Thyroid gland (tissue), 4 donors: ENCODE measurements around the gene APC2. TPM values are rescaled to one million over a fixed set of nuclear protein-coding genes. Genes with fewer than 3 reads are reported as not detected.

Source experiments
- DNase-seq, 2 donors: peaks; one replicate each; pipeline ENCODE4 v3.0.0-alpha.2; 2019
- H3K27ac ChIP-seq, 3 donors: fragments of 200-600 bp; sonication (generic); 1 replicate in 2 of 3; 2 replicates in 1 of 3; pipeline ENCODE4 v1.5.1; 2016 to 2019; ENCODE audit warnings: mild to moderate bottlenecking in 1 of 3, moderate library complexity in 1 of 3
- H3K27me3 ChIP-seq: fragments of 200-600 bp; sonication (generic); one replicate; pipeline ENCODE4 v1.5.1; 2019
- H3K36me3 ChIP-seq, 2 donors: fragments of 200-600 bp; sonication (generic); one replicate each; pipeline ENCODE4 v1.5.1; 2016 to 2019
- H3K4me1 ChIP-seq, 2 donors: fragments of 200-600 bp; sonication (generic); one replicate each; pipeline ENCODE4 v1.5.1; 2017 to 2019
- H3K4me3 ChIP-seq, 3 donors: fragments of 200-600 bp; sonication (generic); replicated peaks in 1 of 3; 1 replicate in 2 of 3; 2 replicates in 1 of 3; pipeline ENCODE4 v1.5.1; 2016; ENCODE audit warnings: mild to moderate bottlenecking in 1 of 3
- H3K9me3 ChIP-seq: fragments of 200-600 bp; sonication (generic); one replicate; pipeline ENCODE4 v1.5.1; 2017
- POLR2A ChIP-seq, 2 donors: fragments of 450-650 bp; IDR thresholded peaks; one replicate each; pipeline ENCODE4 v1.6.1; 2017; ENCODE audit warnings: antibody characterized with exemption in 2 of 2, mild to moderate bottlenecking in 2 of 2, moderate library complexity in 1 of 2
- WGBS, 2 donors: methylation state at CpG; one replicate each; pipeline ENCODE4 v1.1.5; 2017; 5-methylcytosine and 5-hydroxymethylcytosine counted together
- intact Hi-C: fragments of 100-400 bp; cut with DNase I; formaldehyde crosslinking; loops from one replicate; pipeline ENCODE4 v1.15.1; 2023
- total RNA-seq, 4 donors: library from RNA; depleted of rRNA; stranded (reverse); fragments of >200 nt; gene quantifications; one replicate each; pipeline ENCODE4 v1.2.3, GENCODE V29; 2016
- TF ChIP-seq, protein P1 (sequence below), 6 experiments: fragments of 200-600 bp in 3 of 6; fragments of 450-650 bp in 3 of 6; sonication (generic) in 3 of 6; IDR thresholded peaks; one replicate each; pipeline ENCODE4 v1.5.1; 2016 to 2019; ENCODE audit warnings: antibody characterized with exemption in 6 of 6, mild to moderate bottlenecking in 2 of 6, inconsistent platforms in 1 of 6, moderate library complexity in 1 of 6

APC2 gene
- total RNA-seq, 4 donors from 2014 or later, result under 0.01 to 0.20 (median 0.08) TPM; not detected in 1

DNA sequence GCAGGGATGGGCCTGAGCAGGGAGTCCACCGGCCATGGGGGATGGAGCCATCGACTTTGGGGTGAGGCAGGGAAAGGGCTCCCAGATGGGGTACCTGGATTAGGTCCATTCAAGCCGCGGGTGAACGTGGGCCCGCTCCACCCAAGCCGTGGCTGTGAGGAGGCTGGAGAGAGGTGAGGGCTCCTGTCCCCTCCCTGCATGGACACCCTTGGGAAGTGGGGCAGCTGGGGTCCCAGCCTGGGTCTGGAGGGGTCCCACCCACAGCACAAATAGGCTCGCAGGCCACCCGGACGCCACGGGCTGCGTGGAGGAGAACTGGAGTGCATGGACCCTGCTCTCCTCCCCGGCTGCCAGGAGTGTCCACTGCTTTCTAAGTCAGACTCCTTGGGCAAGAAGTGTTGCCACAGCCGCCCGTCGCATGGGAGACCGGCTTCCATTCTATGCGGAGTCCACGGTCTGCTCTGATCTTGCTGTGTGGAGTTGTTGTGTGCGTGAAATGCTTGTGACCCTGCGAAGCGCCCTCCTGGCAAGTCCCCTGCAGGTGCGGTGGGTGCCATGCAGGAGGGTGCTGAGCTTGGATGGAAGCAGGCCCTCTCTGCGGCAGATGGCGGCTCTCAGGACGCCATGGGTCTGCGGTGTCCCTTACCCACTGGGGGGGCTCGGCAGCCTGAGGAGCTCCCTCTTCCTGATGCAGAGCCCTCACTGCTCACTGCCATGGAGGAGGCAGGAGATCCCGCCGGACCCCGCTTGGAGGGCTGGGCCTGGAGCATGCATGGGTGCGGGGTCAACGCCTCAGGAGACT is 40.5 kb upstream of the APC2 start:
- intact Hi-C loops, result loop anchor here (5.0 kb wide), 1 partner anchor 132 kb away; the partner anchor contains the start of gene FAM174C
- H3K9me3 ChIP-seq, result no peaks in the 10 kb centered on the region
- WGBS, 2 donors, result 51 to 62% methylated on average over 13 to 22 of the region's 33 CpGs
- no peak for DNase-seq
- no peaks in the 10 kb centered on the region for H3K36me3 ChIP-seq
- H3K27ac ChIP-seq, result peak overlapping the region; percentile 91 to 94 (median 93)
- H3K4me1 ChIP-seq, result peaks cover 29 to 47% of the 10 kb centered on the region in 2 donors
- no peaks in the 10 kb centered on the region for H3K27me3 ChIP-seq
- H3K4me3 ChIP-seq, result peak overlapping the region; percentile 73 to 99 (median 97)
- TF ChIP-seq, protein P1, sequence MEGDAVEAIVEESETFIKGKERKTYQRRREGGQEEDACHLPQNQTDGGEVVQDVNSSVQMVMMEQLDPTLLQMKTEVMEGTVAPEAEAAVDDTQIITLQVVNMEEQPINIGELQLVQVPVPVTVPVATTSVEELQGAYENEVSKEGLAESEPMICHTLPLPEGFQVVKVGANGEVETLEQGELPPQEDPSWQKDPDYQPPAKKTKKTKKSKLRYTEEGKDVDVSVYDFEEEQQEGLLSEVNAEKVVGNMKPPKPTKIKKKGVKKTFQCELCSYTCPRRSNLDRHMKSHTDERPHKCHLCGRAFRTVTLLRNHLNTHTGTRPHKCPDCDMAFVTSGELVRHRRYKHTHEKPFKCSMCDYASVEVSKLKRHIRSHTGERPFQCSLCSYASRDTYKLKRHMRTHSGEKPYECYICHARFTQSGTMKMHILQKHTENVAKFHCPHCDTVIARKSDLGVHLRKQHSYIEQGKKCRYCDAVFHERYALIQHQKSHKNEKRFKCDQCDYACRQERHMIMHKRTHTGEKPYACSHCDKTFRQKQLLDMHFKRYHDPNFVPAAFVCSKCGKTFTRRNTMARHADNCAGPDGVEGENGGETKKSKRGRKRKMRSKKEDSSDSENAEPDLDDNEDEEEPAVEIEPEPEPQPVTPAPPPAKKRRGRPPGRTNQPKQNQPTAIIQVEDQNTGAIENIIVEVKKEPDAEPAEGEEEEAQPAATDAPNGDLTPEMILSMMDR (IDR thresholded peaks at IDR 0.05), result no peak
- no peak for TF ChIP-seq POLR2A (IDR thresholded peaks at IDR 0.05)

DNA sequence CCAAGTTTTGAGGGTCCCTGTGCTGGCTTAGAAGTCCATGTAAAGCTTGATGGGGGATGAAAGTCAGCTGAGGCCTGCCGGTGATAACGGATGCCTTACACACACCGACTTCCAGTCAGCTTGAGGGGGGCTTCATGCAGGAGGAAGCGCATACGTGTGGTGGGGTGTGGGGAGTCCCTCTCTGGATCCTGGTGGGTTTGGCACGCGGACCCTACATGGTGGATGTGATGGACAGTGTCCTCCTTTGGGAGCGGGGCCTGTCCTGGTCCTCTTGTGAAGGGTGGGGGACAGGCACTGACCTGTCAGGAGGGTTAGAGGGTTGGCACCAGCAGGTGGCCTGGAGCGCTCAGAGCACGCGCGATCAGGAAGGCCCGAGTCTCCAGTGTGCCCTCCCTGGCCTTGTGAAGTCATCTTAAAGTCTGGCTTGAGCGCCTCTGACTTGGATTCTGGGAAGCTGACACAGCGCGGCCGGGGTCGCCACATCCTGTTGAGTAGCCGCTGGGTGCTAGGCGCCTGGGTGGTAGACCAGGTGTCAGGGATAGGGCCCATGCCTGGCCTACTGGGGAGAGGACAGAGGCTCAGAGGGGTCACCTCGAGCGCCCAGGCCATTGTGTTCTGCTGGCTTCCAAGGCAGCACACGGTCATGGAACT is 39.7 kb upstream of the APC2 start:
- peak overlapping the region in 1 of 3 donors; percentile 99 for H3K4me3 ChIP-seq
- H3K27ac ChIP-seq, result peak overlapping the region in 1 of 3 donors; percentile 17
- no peaks in the 10 kb centered on the region for H3K27me3 ChIP-seq
- no peaks in the 10 kb centered on the region for H3K36me3 ChIP-seq
- H3K9me3 ChIP-seq, result no peaks in the 10 kb centered on the region
- peaks cover 35 to 54% of the 10 kb centered on the region in 2 donors for H3K4me1 ChIP-seq
- WGBS, 2 donors, result 70 to 76% methylated on average over 11 to 23 of the region's 23 CpGs
- intact Hi-C loops, result no loop called here
- peak; percentile 55 to 61 for DNase-seq
- TF ChIP-seq, protein P1 (IDR thresholded peaks at IDR 0.05), result no peak

DNA sequence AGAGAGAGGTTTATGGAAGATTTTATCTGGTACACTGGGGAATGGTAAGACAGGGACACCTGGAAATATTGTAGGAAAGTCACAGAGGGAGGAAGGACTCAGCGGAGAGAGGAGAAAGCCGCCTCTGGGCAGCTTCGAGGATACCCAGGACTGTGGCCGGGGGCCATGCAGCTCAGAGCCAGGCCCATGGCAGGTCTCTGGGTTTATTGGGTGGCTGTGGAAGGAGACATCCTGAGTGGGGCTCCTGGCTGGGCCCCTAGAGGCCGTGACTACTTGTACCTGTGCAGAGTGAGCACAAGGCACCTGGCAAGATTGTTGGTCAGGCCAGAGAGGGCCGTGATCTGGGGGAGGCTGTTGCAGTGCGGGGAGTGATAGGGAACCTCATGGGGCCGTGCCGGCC is 39.1 kb upstream of the APC2 start:
- Histone ChIP-seq H3K4me3 (no peak overlapping the region), H3K27me3 (no peaks in the 10 kb centered on the region), H3K36me3 (no peaks in the 10 kb centered on the region), H3K9me3 (no peaks in the 10 kb centered on the region), H3K4me1 (peaks cover 40 to 59% of the 10 kb centered on the region in 2 donors), H3K27ac (peak overlapping the region in 1 of 3 donors; percentile 28)
- no peak for TF ChIP-seq POLR2A (IDR thresholded peaks at IDR 0.05)
- TF ChIP-seq, protein P1 (IDR thresholded peaks at IDR 0.05), result no peak
- intact Hi-C loops, result no loop called here
- no peak for DNase-seq
- 80 to 90% methylated on average over 9 of the region's 9 CpGs for WGBS, 2 donors

DNA sequence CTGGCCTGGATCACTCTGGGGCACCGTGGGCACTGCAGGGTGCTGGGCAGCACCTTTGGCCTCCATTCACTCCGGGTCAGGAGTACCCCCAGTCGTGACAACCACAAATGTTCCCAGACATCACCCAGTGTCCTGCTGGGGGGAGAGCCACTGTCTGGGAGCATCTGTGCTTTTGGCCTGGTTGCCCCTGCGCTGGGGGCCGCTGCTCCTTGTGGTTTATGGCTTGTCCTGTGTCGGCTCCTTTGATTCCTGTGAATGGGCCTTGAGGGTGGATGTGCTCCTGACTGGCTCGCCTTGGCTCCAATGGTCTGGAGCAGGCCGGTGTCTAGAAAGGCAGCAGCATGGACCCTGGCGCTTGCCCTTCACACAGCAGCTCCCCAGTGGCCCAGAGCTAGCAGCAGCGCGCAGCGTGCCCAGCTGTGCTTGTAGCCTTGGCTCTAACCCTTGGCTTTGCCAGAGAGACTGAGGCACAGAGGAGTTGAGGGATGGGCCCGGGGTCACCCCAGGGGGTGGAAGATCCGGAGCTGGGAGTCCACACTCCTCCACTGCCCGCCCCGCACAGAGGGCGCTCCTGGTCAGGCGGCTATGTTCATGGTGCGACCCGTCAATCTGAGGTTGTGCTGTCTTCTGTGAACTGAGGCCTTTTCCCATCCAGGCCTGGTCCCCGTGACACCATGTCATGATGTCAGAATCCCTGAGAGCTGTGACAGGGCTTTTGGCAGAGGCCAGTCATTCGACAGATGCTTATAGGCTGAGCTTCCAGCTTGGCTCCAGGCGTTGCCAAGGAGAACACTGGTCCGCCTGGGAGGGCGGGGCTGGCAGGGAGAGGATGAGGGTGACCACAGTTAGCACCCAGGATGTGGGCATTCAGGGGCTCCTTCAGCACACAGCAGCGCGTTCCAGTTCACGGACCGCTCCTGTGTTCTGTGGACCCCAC is 38.4 kb upstream of the APC2 start:
- Histone ChIP-seq H3K36me3 (no peaks in the 10 kb centered on the region), H3K9me3 (no peaks in the 10 kb centered on the region), H3K4me1 (peaks cover 47 to 63% of the 10 kb centered on the region in 2 donors), H3K27ac (peak overlapping the region in 1 of 3 donors; percentile 28), H3K4me3 (no peak overlapping the region), H3K27me3 (no peaks in the 10 kb centered on the region)
- 78 to 87% methylated on average over 19 to 21 of the region's 29 CpGs for WGBS, 2 donors
- DNase-seq, result no peak
- TF ChIP-seq, protein P1 (IDR thresholded peaks at IDR 0.05), result no peak
- no peak for TF ChIP-seq POLR2A (IDR thresholded peaks at IDR 0.05)
- intact Hi-C loops, result no loop called here
